WTC11 (cell line): ENCODE measurements around the gene SWAP70.

Experiments used
- CREB1 ChIP-seq: sonication (generic); formaldehyde crosslinking; IDR thresholded peaks from 2 replicates; pipeline ENCODE4 v1.8.0; 2023; ENCODE audit warnings: mild to moderate bottlenecking, missing genetic modification reagents
- CTCF ChIP-seq: fragments of 200-600 bp; IDR thresholded peaks from 2 replicates; pipeline ENCODE4 v1.8.0; 2022; ENCODE audit warnings: antibody characterized with exemption
- FOXK1 ChIP-seq: sonication (generic); formaldehyde crosslinking; IDR thresholded peaks from 2 replicates; pipeline ENCODE4 v1.8.0; 2022; ENCODE audit warnings: mild to moderate bottlenecking, moderate library complexity, missing genetic modification reagents

- no peak for TF ChIP-seq CTCF
- no peak for TF ChIP-seq FOXK1 (CRISPR knock-in tag)
- no peak for TF ChIP-seq CREB1 (CRISPR knock-in tag)
Measured at GRCh38 chr11:9617940-9618339, 45.9 kb upstream of the SWAP70 start.
